Measurements from ENCODE around the gene CNEP1R1. TPM values are rescaled to one million over a fixed set of nuclear protein-coding genes. Genes with fewer than 3 reads are reported as not detected.

Gene CNEP1R1
- total and polyA plus RNA-seq, 2 experiments from 2014 or later, result 13.8 to 30.3 TPM

DNA sequence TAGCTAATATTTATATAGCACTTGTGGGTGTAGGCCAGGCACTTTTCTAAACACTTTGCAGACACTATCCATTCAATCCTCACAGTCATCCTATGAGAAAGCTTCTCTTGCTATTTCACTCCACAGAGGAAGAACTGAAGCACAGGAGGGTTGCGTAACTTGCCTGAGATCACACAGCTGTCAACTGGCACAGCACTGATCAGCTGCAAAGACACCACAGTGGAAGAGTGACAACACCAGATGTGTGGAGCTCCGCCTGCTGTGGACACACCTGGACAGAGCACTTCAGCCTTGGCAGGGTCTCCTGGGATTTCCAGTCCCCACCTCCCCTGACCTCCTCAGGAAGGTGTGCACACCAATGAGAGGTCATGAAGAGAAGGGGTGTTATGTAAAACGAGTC is 13.3 kb upstream of the CNEP1R1 start (continued):
- TF ChIP-seq, protein P1, sequence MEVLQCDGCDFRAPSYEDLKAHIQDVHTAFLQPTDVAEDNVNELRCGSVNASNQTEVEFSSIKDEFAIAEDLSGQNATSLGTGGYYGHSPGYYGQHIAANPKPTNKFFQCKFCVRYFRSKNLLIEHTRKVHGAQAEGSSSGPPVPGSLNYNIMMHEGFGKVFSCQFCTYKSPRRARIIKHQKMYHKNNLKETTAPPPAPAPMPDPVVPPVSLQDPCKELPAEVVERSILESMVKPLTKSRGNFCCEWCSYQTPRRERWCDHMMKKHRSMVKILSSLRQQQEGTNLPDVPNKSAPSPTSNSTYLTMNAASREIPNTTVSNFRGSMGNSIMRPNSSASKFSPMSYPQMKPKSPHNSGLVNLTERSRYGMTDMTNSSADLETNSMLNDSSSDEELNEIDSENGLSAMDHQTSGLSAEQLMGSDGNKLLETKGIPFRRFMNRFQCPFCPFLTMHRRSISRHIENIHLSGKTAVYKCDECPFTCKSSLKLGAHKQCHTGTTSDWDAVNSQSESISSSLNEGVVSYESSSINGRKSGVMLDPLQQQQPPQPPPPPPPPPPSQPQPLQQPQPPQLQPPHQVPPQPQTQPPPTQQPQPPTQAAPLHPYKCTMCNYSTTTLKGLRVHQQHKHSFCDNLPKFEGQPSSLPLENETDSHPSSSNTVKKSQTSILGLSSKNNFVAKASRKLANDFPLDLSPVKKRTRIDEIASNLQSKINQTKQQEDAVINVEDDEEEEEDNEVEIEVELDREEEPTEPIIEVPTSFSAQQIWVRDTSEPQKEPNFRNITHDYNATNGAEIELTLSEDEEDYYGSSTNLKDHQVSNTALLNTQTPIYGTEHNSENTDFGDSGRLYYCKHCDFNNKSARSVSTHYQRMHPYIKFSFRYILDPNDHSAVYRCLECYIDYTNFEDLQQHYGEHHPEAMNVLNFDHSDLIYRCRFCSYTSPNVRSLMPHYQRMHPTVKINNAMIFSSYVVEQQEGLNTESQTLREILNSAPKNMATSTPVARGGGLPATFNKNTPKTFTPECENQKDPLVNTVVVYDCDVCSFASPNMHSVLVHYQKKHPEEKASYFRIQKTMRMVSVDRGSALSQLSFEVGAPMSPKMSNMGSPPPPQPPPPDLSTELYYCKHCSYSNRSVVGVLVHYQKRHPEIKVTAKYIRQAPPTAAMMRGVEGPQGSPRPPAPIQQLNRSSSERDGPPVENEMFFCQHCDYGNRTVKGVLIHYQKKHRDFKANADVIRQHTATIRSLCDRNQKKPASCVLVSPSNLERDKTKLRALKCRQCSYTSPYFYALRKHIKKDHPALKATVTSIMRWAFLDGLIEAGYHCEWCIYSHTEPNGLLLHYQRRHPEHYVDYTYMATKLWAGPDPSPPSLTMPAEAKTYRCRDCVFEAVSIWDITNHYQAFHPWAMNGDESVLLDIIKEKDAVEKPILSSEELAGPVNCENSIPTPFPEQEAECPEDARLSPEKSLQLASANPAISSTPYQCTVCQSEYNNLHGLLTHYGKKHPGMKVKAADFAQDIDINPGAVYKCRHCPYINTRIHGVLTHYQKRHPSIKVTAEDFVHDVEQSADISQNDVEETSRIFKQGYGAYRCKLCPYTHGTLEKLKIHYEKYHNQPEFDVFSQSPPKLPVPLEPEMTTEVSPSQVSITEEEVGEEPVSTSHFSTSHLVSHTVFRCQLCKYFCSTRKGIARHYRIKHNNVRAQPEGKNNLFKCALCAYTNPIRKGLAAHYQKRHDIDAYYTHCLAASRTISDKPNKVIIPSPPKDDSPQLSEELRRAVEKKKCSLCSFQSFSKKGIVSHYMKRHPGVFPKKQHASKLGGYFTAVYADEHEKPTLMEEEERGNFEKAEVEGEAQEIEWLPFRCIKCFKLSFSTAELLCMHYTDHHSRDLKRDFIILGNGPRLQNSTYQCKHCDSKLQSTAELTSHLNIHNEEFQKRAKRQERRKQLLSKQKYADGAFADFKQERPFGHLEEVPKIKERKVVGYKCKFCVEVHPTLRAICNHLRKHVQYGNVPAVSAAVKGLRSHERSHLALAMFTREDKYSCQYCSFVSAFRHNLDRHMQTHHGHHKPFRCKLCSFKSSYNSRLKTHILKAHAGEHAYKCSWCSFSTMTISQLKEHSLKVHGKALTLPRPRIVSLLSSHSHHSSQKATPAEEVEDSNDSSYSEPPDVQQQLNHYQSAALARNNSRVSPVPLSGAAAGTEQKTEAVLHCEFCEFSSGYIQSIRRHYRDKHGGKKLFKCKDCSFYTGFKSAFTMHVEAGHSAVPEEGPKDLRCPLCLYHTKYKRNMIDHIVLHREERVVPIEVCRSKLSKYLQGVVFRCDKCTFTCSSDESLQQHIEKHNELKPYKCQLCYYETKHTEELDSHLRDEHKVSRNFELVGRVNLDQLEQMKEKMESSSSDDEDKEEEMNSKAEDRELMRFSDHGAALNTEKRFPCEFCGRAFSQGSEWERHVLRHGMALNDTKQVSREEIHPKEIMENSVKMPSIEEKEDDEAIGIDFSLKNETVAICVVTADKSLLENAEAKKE (CRISPR knock-in tag; IDR thresholded peaks at IDR 0.05), result no peak
- no peak for TF ChIP-seq JUNB (IDR thresholded peaks at IDR 0.05; ENCODE audit: unreplicated experiment)

DNA sequence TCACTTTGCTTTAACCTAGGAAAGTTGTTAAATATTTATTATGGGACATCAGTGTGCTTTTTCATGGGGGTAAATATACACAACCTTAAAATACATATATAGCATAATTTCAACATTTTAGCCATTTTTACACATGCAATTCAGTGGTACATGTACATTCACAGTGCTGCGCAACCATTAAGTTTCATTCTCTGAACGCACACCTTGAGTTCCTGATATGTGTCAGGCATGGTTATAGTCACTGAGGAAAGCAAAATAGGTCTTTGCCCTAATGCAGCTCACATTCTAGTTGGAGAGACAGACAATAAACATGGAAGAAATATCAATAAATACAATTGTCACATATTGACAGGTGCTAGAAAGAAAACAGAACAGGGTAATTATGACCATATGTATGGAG is 12.8 kb upstream of the CNEP1R1 start:
- Histone ChIP-seq H3K27ac (ENCODE audit: low read depth) (no peak overlapping the region), H3K79me2 (replicated peaks; ENCODE audit: insufficient read depth) (no peaks in the 10 kb centered on the region), H4K20me1 (replicated peaks; ENCODE audit: insufficient read depth) (no peaks in the 10 kb centered on the region), H3K27me3 (ENCODE audit: insufficient read depth) (no peaks in the 10 kb centered on the region), H3K9me2 (ENCODE audit: insufficient read depth) (peaks cover 7% of the 10 kb centered on the region), H3F3A (replicated peaks; ENCODE audit: low read depth) (no peaks in the 10 kb centered on the region), H3K36me3 (ENCODE audit: insufficient read depth) (no peaks in the 10 kb centered on the region), H3K4me1 (ENCODE audit: insufficient read depth) (no peaks in the 10 kb centered on the region), H2AFZ (no peak overlapping the region), H3K4me3 (no peak overlapping the region), H3K4me2 (no peak overlapping the region)
- no peak for ATAC-seq
- no peak for DNase-seq (ENCODE audit: low spot score)
- Mint-ChIP-seq H3K4me1 (peaks cover 6% of the 10 kb centered on the region), H3K36me3 (ENCODE audit: low read depth) (peaks cover 12% of the 10 kb centered on the region), H3K4me3 (no peak overlapping the region), H3K9me3 (peaks cover 14% of the 10 kb centered on the region), H3K27me3 (ENCODE audit: insufficient read depth, low read depth, poor library complexity) (peaks cover 10% of the 10 kb centered on the region), H3K27ac (no peak overlapping the region)
- TF ChIP-seq ZNF114 (CRISPR knock-in tag; IDR thresholded peaks at IDR 0.05), result no peak
- TF ChIP-seq, protein P2, sequence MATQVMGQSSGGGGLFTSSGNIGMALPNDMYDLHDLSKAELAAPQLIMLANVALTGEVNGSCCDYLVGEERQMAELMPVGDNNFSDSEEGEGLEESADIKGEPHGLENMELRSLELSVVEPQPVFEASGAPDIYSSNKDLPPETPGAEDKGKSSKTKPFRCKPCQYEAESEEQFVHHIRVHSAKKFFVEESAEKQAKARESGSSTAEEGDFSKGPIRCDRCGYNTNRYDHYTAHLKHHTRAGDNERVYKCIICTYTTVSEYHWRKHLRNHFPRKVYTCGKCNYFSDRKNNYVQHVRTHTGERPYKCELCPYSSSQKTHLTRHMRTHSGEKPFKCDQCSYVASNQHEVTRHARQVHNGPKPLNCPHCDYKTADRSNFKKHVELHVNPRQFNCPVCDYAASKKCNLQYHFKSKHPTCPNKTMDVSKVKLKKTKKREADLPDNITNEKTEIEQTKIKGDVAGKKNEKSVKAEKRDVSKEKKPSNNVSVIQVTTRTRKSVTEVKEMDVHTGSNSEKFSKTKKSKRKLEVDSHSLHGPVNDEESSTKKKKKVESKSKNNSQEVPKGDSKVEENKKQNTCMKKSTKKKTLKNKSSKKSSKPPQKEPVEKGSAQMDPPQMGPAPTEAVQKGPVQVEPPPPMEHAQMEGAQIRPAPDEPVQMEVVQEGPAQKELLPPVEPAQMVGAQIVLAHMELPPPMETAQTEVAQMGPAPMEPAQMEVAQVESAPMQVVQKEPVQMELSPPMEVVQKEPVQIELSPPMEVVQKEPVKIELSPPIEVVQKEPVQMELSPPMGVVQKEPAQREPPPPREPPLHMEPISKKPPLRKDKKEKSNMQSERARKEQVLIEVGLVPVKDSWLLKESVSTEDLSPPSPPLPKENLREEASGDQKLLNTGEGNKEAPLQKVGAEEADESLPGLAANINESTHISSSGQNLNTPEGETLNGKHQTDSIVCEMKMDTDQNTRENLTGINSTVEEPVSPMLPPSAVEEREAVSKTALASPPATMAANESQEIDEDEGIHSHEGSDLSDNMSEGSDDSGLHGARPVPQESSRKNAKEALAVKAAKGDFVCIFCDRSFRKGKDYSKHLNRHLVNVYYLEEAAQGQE (IDR thresholded peaks at IDR 0.05; ENCODE audit: unreplicated experiment), result no peak
- TF ChIP-seq, protein P3, sequence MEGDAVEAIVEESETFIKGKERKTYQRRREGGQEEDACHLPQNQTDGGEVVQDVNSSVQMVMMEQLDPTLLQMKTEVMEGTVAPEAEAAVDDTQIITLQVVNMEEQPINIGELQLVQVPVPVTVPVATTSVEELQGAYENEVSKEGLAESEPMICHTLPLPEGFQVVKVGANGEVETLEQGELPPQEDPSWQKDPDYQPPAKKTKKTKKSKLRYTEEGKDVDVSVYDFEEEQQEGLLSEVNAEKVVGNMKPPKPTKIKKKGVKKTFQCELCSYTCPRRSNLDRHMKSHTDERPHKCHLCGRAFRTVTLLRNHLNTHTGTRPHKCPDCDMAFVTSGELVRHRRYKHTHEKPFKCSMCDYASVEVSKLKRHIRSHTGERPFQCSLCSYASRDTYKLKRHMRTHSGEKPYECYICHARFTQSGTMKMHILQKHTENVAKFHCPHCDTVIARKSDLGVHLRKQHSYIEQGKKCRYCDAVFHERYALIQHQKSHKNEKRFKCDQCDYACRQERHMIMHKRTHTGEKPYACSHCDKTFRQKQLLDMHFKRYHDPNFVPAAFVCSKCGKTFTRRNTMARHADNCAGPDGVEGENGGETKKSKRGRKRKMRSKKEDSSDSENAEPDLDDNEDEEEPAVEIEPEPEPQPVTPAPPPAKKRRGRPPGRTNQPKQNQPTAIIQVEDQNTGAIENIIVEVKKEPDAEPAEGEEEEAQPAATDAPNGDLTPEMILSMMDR (conservative IDR thresholded peaks at IDR 0.05; ENCODE audit: low read depth in 2 of 2), result no peak
- no peak for TF ChIP-seq NANOG (IDR thresholded peaks at IDR 0.05; ENCODE audit: borderline replicate concordance)
- no peak for TF ChIP-seq STAT1 (IDR thresholded peaks at IDR 0.05; ENCODE audit: unreplicated experiment)
- TF ChIP-seq JUNB (IDR thresholded peaks at IDR 0.05; ENCODE audit: unreplicated experiment), result no peak
- no peak for TF ChIP-seq POLR2AphosphoS5 (IDR thresholded peaks at IDR 0.05; ENCODE audit: low read depth)
